A172 (cell line): Measurements from ENCODE around the gene DNAJC16. TPM values are rescaled to one million over a fixed set of nuclear protein-coding genes. Genes with fewer than 3 reads are reported as not detected.
A peak's percentile ranks its signal among the peaks of the same experiment; 100 is the strongest.

Experiments
- DNase-seq: peaks from one replicate; pipeline ENCODE4 v3.0.0-alpha.2; 2015; ENCODE audit warnings: low spot score
- total RNA-seq: library from RNA; depleted of rRNA; stranded (reverse); fragments of >200 nt; shearing (Covaris generic); gene quantifications from 2 replicates; pipeline ENCODE4 v1.2.3, GENCODE V29; 2014

DNAJC16 gene
- total RNA-seq, 1 experiment from 2014 or later, result 8.7 TPM

DNA sequence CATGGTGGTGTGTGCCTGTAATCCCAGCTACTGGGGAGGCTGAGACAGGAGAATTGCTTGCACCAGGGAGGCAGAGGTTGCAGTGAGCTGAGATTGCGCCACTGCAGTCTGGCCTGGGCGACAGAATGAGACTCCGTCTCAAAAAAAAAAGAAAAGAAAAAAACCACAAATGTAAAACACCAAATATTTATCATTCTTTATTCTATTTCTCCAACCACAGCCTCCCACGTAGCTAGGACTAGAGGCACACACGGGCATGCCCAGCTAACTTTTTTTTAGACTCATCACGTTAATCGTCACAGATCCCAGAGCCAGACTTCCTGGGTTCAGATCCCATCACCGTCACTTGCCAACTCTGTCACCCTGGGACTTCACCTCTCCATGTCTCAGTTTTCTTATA lies 13.5 kb downstream of the DNAJC16 start:
- DNase-seq, result peak; percentile 26

DNA sequence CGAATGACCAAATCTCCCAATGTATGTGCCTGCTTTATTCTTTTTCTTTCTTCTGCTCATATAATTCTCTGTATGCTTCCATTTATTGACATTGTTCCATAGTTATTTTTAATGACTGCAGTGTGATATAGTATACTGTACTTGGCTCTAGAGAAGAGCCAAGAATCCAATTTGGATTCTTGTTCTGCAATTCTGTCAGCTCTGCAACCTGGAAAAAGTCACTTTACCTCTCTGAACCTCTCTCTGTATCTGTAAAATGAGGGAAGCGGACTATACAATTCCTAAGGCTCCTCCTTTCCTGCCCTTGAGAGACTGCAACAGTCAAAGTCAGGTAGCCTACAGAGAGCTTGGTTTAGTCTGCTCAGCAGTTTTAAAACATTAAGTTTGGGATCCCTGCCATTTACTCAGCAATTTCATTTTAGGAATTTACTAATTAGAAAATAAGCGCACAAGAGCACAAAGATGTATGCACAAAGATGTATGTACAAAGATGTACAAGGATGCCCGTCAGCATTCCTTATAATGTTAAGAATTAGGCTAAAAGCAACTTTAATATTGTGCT lies 14.7 kb downstream of the DNAJC16 start:
- no peak for DNase-seq

DNA sequence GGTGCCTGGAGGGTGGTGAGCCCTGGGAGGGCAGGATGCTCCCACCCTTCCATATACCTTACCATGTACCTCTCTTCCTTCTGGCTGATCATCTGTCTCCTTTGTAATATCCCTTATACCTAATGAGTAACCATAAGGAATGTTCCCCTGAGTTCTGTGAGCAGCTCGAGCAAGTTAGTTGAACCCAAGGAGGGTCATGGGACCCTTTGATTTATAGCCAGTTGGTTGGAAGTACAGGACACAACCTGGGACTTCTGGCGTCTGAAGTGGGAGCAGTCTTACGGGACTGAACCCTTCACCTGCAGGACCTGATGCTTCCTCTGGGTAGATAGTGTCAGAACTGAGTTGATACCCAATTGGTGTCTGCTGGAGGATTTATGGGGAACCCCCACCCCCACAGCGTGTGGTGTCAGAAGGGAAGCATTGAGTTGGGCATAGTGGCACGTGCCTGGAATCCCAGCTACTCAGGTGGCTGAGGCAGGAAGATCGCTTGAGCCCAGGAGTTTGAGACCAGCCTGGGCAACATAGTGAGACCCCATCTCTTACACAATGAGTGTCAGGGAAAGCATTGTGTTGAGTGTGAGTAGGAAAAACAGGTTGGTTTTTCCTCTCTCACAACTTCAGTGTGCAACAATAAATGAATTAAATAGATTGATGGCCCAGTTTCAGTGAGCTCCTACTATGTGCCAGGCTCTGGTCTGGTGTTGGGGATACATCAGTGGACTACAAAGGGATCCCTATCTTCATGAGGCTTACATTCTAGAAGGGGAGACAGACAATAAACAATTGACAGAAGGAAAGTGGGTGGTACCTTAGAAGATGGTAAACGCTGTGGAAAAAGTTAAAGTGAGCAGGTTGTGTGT lies 16.0 kb downstream of the DNAJC16 start:
- DNase-seq, result no peak

DNA sequence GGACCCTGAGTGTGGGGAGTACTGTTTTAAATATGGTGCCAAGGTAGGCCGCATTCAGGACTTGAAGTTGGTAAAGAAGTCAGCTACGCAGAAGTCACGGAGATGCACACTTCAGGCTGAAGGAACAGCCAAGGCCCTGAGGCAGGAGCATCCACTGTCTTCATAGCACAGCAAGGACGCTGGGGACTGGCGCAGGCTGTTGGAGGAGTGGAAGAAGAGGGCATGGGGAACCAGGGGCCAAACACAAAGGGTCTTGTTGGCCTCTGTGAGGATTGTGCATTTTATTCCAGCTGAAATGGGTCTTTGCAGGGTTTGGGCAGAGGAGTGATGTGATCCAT lies 16.6 kb downstream of the DNAJC16 start:
- DNase-seq, result no peak

DNA sequence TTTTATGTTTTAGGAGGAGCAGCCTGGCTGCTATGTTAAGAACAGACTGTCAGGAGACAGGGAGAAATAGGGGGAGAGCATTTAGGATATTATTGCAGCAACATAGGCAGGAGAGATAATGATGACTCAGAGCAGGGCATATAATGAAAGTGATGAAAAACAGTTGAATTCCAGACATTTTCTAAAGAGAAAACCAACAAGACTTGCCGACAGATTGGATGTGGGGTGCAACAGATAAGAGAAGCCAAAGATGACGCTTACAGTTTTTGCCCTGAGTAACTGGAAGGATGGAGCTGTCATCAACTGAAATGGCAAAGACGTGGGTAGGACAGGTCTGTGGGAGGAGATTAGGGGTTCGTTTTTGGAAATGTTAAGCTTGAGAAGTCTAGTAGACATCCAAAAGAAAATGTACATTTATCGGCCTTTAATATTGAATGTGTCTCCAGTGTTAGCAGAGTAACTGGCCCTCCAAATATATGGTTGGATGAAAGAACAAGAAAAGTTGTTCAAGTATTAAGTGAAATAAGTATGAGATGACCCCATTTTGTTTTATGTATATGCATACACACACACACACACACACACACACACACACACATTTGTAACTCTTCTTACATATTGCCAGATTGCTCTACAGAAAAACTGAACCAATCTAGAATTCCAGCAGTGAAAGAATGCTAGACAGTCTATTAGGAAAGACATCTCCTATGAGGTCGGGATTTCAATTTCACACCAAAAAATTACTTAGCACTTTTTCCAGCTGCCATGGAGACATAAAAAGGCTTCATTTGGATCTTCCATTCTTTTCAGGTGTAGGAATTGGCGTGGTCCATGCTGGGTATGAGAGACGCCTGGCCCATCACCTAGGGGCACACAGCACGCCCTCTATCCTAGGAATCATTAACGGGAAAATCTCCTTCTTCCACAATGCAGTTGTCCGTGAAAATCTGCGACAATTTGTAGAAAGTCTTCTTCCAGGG lies 17.2 kb downstream of the DNAJC16 start:
- DNase-seq, result peak; percentile 66

DNA sequence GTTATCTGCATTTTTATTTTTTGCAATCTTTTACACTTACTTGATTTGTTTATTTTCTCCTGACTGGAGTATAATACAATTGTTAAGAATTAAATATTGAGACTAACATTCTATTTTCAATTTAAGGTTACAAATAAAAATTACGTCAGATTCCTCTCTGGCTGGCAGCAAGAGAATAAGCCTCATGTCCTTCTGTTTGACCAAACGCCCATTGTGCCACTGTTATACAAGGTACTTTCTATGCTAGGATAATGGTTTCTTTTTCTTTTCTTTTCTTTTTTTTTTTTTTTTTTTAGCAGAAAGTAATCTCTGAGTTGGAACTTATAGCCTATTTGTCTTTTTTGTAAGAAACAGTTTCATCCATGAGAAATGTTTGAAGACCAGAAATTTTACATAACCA lies 20.0 kb downstream of the DNAJC16 start:
- DNase-seq, result no peak

DNA sequence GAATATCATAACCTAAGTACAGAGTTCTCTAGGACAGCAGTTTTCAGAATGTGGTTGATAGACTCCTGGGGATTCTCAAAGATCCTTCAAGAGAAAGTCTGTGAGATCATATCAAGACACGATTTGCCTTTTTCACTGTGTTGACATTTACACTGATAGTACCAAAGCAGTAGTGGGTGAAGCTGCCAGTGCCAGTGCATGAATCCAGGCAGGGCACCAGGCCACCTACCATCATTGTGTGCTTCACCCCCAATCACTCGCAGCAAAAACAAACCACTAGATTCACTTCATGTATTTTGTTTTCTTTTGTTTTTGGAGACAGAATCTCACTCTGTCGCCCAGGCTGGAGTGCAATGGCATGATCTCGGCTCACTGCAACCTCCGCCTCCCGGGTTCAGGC lies 23.9 kb downstream of the DNAJC16 start:
- no peak for DNase-seq

DNA sequence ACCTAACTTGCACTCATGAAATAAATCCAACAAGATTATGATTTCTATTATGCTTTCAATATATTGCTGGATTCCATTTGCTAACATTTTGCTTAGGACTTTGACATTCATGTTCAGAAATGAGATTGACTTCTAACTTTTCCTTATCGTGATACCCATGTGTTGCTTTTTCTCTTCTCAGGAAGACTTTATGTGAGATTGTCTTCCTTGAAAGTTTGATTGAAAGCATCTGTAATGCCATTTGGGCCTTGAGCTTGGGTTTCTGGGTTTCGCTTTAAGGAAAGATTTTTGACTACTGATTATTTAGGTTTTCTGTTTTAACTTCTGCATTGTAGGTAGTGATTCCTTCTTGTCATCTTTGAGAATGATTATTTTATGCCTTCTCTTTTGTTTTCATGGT lies 30.4 kb downstream of the DNAJC16 start:
- no peak for DNase-seq

DNA sequence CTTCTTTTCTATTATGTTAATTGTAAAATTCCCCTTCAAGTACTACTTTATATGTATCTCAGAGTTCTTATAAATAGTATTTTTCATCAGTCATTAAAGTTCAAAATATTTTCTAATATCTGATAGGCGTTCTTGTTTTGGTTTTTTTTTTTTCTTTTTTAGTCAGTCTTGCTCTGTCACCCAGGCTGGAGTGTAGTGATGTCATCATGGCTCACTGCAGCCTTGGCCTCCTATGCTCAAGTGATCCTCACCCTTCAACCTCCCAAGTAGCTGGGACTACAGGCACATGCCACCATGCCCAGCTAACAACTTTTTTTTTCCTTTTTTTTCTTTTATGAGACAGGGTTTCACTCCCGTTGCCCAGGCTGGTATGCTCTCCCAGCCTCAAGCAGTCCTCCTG lies 30.9 kb downstream of the DNAJC16 start:
- DNase-seq, result no peak

DNA sequence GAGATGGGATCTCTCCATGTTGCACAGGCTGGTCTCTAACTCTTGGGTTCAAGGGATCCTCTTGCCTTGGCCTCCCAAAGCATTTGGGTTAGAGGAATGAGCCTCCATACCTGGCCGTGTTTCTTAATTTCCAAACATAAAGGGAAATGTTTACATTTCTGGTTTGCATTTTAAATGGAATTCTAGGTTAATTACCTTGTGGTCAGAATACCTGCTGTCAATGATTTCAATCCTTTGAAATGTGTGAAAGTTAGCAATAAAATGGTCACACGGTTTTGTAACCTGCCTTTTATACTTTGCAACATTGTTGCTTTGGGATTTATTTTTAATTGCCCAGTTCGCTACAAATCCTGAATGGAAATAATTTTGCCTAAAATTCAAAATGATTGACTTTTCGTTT lies 31.9 kb downstream of the DNAJC16 start:
- DNase-seq, result no peak

DNA sequence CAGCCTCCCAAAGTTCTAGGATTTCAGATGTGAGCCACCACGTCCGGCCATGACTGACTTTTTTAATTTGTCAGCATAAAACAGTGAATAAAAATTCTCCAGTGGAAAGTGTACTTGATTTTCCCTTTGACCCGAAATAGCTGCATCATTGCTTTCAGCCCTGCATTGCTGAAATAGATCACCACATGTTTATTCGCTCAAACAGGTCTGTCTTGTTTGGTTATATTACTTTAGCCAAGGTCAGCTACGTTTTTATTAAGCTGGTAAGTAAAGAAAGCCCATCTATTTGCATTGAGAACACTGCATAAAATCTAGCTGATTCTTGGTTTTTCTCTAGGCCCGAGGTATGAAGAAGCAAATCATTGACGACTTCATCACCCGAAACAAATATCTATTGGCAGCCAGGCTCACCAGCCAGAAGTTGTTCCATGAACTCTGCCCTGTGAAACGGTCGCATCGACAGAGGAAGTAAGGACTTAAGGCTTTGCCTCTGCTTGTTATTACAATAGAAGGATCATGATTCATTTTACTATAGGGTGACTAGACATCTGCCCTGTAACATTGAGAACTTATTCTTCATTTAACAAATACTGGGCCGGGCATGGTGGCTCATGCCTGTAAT lies 32.7 kb downstream of the DNAJC16 start:
- no peak for DNase-seq

DNA sequence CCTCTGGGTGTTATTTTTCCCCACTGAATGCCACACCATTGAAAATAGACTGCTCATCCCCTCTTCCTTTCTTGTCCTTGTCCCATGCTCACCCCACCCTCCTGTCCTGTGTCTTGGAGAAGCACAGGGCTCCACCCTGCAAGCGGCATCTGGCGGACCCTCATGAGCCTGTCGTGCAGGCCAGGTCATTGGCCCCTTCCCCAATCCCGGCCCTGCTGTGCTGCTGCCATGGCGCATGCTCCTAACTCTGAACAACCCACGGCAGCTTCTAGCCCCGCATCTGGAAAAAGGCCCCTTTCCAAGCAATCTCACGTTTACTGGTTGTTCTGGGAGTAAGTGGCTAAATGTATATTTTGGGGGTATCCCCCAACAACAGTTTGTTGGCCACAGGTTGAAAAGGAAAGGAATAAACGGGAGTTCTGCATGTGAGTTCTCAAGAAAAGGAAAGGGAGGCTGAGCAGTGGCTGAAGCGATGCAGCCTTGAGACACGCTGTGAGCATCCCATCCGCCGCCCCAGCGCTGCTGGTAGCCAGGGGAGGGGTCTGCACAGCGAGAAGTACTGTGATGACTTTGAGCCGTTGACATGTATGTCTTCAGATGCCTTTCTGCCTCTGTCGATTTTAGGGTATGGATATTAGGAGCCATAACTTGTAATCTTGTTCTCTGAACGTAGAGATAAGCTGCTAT lies 41.9 kb downstream of the DNAJC16 start:
- no peak for DNase-seq

DNA sequence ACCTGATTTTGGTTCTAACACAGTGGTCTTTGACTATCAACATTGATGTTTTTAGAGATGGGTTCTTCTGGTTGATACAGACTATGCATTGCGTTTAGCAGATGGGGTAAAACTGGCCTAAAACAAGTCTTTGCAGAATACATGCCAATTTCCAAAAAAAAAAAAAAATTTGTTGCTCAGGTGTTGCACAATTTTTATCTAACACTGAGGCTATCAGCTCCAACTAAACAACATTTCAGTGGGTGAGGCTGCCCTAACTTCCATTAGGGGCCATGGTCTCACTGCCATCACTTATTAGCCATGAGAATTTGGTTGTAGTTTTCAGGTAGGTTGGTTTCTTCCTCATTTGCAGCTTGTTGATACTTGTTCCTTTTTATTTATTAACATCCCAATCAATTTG lies 44.2 kb downstream of the DNAJC16 start:
- DNase-seq, result no peak

DNA sequence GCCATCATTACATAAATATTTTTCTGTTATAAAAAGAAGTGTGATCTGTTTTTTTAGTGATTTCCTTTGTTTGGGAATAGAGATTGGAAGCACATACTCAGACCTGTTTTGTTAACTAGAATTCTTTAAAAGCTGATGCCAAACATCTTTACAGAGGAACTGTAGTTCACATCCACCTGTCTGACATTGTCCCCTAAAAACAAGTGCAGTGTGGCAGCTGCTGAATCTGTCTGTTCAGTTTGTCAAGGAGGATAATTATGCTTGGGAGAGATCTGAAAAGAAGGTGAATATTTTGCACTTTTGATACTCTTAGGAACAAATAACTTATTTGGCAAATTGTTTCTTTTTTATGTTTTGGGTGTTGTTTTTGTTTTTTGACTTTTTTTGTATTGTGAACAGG lies 44.6 kb downstream of the DNAJC16 start:
- no peak for DNase-seq

DNA sequence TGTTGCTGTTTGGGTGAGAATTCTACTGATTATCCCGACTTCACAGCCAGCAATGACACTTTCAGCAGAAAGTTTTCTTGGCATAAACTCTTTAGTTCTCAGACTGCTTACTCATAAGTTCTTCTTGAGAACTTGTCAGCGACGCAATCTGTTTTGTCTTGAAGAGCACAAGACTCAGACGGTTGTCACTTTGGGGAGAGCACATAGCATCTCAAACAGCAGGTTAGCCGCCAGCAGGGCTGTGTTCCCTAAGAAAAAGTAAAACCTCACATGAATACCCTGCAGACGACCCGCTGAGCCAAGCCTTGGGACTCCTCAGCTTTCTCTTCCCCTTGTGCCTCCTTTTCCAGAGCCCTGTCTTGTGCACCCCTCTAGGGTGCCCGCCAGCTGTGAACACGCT lies 46.8 kb downstream of the DNAJC16 start:
- no peak for DNase-seq

DNA sequence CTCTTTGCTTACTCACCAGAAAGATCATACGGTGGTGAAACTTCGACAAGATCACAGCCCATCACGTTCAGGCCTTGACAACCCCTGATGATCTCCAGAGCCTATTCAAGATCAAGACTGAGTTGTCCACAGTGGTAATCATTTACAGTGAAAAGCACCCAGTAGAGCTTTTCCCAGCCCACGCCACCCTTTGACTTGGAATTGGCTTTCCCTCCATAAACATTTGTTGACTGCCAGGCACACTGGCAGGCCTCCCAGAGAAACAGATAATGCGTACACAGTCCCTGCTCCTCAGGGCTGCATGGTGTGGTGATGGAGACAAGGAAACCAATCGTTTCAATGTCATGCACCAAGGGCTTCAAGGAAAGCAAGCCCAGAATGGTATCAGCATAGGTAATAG lies 48.1 kb downstream of the DNAJC16 start:
- no peak for DNase-seq

DNA sequence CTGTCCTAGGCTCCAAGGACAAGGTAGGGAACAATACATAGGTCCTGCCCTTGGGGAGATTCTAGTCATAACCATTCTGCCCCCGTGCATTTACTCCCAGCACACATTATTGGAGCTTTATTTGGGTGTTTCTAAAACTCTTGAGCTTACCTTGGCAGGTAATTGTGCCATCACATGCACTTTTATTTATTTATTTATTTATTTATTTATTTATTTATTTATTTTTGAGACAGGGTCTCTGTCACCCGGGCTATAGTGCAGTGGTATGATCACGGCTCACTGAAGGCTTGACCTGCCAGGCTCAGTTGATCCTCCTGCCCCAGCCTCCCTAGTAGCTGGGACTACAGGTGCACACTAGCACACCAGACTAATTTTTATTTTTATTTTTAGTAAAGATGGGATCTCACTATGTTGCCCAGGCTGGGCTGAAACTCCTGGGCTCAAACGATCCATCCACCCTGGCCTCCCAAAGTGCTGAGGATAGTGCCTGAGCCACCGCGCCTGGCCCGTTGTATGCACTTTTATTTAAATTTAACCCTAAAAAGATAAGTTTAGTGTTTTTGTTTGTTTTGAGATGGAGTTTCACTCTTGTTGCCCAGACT lies 49.0 kb downstream of the DNAJC16 start:
- no peak for DNase-seq

DNA sequence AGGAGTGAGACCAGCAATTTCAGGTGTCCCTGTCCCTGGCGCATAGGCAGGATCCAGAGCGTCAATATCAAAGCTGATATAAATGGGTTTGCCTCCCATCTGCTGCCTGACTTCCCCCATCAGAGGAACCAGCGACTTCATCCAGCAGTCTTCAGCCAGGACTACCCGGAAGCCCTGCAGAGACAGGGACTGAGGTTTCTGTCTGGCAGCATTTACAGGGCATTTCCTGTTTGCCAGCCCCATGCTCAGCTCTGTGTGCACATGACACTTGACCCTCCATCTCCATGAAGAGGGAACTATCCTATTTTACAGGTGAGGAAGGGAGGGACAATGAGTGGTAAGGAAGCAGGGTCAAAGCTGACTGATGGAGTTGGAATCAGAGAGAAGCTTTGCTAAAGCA lies 51.0 kb downstream of the DNAJC16 start:
- DNase-seq, result no peak

DNA sequence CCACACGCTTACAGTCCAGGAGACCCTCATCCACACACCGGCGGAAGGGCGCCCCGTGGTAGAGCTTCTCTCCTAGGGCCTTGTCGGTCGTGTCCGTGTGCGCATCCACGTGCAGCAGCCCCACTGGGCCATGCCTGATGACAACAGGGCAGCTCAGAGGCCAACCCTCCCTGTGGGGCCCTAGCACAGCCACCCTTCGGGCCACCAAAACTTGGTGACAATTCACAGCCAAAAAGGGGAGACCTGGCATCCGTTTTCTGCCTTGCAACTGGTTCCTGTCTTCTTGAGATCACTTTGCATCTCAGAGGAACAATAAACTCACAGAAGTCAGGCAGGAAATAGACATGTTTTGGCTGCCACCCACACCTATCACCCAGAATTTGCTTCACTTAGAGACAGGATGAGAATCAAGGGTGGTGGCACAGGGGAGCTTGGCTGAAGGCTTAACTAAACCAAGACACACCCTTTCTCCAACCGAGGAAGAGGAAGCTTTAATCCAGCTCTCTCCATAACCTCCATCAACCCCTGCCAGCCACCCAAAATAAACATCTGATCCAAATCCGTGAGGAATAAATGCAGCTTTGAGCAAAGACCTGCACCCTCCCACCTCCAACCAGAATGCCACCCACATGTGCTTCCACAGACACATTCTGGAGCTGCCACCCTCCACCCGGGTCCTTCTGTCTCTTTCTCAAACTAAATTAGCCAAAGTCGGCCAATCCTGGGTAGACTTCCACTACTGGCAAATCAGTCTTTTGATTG lies 52.5 kb downstream of the DNAJC16 start:
- DNase-seq, result no peak

DNA sequence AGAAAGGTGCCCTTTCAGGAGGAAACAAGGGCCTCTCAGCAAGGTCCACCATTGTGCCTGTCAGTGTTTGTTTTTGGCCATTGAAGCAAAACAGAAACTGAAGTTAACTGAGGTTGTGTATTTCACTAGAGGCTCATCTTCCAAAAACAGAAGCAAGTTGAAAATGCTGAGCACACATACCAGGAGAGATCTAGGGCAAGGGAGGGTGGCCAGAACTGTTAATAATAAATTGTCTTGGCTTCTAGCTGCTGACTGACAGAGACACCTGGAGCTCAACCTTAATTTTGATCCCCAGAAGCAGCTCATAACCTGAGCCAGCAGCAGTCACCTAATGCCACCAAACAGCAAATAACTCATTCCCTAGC lies 53.0 kb downstream of the DNAJC16 start:
- DNase-seq, result no peak
